Midbrain (tissue), 1 donor: Measurements from ENCODE around the gene ATP9A.
"Not testable (repeated sequence)": the region's sequence is repeated elsewhere in the genome, so short reads cannot be mapped to it uniquely, and the experiment has no call there.

Source experiments
- DNase-seq: peaks from one replicate; lab custom pipeline; 2025; lab: John Stamatoyannopoulos, UW

Gene ATP9A

DNA sequence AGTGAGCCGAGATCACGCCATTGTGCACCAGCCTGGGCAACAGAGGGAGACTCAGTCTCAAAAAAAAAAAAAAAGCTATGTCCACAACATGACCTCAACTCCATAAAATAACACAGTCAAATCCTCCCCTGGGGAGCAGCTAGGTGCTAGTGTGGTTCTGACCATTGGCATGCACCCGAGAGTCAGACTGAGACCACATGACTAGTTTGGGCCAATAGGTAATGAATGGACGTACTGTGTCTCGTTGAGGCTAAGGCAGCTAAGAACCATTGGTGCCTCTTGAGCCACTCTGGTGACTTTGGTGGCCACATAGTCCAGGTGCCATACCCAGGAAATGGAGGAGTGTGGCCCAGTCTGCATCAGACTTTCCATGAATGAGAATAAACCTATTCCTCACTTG is 40.3 kb downstream of the ATP9A start:
- no peak for DNase-seq

DNA sequence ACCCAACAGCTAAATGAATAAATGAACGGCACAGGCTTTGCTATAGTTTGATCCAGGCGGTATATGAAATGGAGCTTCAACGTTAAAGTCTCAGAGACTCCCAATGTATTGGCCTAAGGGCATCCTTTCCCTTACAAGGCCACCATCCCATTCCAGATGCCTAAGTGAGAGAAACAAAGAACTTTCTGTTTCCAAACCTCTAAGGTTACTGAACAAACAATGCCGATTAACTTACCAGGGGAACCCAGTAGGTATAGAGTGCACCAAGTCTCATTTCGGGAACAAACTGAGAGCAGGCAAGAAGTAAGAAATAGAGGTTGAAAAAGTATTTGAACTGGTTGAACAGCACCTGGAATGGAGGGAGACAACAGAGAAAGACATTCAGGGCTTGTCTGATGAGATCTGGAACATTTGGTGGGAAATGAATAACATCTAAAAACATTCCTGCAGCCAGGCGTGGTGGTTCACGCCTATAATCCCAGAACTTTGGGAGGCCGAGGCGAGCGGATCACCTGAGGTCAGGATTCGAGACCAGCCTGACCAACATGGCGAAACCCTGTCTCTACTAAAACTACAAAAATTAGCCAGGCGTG is 42.5 kb downstream of the ATP9A start:
- DNase-seq = no peak

DNA sequence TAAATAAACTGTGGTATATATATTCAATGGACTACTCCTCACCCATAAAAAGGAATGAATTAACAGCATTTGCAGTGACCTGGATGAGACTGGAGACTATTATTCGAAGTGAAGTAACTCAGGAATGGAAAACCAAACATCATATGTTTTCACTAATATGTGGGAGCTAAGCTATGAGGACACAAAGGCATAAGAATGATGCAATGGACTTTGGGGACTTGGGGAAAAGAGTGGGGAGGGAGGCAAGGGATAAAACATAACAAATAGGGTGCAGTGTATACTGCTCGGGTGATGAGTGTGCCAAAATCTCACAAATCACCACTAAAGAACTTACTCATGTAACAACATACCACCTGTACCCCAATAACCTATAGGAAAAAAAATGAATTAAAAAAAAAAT is 45.2 kb downstream of the ATP9A start:
- not testable (repeated sequence) for DNase-seq

DNA sequence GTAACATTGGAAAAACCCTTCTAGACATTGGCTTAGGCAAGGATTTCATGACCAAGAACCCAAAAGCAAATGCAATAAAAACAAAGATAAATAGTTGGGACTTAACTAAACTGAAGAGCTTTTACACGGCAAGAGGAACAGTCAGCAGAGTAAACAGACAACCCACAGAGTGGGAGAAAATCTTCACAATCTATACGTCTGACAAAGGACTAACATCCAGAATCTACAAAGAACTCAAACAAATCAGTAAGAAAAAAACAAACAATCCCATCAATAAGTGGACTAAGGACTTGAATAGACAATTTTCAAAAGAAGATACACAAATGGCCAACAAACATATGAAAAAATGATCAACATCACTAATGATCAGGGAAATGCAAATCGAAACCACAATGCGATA is 45.9 kb downstream of the ATP9A start:
- not testable (repeated sequence) for DNase-seq

DNA sequence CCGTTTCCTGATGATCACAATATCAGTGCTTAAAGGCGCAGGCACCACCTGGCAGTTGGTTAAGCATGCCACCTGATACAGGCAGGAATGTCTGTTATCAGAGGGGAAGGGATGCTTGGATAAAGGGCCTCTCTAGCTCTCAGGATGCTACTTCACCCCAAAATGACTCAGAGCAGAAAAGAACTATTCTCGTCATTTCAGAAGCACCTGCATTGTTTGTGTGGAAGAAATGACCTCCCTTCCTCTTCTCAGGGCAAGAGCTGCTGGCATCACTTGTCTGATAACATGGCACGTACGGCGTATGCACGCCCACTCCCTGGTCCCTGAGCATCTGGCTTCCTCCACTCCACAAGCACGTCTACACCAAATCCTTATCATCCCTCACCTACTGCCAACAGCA is 47.3 kb downstream of the ATP9A start:
- no peak for DNase-seq

DNA sequence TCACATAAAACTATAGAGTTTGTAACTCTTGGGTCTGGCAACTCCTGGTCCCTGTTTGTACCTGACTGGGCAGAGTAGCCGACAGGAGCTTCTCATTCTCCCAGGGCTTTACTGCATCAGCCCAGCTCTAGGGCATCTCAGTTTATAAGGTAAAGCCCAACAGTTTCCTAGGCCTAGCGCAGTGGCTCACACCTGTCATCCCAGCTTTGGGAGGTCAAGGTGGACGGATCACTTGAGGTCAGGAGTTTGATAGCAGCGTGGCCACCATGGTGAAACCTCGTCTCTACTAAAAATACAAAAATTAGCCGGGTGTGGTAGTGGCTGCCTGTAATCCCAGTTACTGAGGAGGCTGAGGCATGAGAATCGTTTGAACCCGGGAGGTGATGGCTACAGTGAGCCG is 47.8 kb downstream of the ATP9A start:
- no peak for DNase-seq

DNA sequence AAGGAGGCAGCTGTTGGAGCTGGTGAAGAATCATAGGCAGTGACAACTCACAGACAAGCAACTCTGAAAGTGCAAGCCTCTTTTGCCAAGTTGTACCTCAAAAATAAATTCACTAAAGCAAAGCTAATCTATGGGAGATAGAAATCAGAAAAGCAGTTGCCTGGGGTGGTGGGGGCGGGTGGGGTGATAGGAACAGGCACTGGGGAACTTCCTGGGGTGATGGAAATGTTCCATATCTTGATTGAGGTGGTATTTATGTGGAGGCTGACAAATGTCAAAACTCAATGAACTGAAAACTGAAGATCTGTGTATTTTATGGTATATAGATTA is 52.4 kb downstream of the ATP9A start:
- no peak for DNase-seq

DNA sequence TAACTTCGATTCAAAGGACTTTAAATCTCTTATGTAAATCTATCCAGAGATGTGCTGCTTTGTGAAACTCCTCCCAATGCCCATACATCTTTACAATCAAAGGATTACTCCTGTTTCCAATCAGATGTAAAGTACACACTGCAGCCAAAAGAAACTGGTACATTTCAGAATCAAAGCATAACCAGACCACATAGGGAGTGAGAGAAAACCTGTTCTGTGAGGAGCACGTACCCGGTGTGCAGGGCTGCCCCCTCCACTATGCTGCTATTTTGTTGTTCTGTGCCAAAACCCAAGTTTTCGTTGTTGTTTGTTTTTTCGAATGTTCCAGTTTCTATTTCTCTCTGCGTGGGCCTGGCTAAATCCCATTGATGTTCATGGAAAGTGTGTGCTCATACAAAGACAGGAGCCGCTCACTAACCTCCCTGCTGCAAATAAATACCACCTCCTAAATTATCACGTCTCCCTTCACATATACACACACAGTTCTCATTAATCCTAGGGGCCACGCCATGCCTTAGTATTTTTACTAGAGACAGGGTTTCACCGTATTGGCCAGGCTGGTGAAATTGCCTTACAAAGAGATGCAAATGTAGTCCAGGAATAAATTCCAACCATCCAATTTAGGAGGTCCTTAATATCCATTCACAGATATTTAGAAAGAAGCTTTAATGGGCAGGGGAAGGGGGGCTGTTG is 52.9 kb downstream of the ATP9A start:
- no peak for DNase-seq

DNA sequence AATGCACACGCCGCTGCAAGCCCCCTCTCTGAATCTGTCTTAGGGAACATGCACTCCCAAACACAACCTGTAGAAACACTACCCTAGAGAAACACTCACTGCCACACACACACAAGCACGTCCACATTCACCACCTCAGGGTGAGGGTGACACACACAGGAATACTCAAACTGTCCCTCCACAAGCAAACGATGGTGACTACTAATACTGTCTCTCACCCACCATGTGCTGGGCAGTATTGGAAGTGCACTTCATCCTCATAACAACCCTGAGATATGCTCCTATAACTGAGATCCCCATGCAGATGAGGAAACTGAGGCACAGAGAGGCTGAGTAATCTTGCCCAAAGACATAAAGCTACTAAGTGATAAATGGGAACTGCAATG is 55.0 kb downstream of the ATP9A start:
- no peak for DNase-seq

DNA sequence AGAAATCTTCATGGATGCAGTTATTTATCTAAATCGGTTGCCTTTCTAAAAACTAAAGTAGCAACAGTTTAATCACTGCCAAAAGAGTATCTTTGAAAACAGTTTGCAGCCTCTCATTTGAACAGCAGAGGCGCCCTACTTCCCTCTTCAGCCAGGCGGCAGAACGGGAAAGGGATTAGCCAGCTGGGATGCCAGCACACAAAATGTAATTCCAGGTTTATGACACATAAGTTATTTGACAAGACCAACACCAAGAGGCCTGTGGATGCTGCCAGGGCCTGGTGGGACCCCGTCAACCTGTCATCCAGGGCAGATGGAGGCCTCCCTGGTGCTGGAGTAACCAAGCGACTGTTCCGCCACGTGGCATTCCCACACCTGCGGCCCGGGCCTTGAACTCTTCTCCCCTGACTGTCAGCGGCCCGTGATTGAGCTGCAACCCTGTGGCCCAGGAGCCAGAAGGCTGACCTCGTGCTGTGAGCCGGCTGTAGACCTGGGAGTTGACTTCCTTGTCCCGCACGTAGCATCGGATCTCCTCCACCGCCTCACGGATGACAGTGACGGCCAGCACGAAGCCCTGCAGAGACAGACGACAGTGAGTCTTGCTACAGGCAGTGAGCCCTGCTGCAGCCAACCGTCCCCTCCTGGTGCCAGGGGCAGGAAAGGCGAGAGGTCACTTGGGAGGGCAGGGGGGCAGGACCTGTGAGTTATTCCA is 55.5 kb downstream of the ATP9A start:
- DNase-seq = peak; percentile 36

DNA sequence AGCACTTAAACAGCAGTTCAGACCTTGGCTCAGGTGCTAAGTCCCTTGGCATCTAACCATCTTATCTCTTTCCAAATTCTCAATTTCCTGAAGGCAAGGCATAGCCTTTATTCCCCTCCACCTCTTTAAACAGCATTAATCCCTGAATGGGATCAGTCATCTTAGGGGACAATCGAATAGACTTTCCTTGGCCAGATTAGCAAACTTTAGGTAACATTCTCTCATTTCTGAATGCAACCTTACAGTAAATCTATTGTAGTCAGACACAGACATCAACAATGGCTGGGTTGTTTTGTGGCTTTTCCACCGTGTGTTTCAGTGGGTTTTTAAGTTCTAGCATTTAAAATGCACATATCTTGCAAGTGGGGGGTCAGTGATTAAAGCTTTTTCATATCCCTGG is 56.8 kb downstream of the ATP9A start:
- no peak for DNase-seq

DNA sequence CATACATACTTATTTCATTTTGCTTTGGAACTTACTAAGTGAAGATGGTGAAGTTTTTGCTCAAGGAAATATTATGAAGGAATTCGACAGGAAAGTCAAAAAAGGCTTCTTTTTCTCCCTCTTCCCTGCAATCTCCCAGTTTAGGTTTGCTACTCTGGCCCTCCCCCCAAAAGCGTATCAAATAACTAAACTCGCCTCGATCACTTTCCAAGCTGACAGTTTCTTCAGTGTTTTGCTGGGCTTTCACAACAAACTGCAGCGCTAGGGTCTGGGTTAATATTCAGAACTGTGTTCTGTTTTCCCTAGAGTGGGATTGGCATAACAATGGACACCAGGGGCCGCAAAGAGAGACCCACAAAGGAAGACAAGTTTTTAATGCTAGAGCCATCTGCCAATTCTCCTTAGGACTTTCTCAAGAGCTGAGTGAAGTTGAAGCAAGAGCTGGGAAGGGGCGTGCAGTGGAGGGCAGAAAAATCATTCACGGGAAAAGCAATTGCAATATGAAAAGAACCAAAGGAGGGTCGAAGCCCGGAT is 57.8 kb downstream of the ATP9A start:
- no peak for DNase-seq

DNA sequence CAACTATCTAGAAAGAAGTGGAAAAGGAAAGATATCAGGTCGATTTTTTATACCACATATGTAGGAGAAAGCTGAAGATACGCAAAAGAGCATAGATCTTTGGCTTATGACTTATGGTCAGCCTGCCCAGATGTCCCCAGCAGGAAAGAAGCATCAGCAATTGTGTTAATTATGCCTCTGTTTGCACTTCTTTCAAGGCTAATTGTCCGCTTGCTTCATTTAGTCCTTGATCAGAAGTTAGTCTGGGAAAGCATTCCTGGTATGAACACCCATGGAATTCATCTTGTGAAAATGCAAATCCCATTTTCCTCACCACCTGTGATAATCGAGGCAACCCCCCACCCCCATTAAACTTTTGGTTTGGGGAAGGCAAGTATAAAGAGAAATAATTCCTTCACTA is 62.8 kb downstream of the ATP9A start:
- DNase-seq = no peak

DNA sequence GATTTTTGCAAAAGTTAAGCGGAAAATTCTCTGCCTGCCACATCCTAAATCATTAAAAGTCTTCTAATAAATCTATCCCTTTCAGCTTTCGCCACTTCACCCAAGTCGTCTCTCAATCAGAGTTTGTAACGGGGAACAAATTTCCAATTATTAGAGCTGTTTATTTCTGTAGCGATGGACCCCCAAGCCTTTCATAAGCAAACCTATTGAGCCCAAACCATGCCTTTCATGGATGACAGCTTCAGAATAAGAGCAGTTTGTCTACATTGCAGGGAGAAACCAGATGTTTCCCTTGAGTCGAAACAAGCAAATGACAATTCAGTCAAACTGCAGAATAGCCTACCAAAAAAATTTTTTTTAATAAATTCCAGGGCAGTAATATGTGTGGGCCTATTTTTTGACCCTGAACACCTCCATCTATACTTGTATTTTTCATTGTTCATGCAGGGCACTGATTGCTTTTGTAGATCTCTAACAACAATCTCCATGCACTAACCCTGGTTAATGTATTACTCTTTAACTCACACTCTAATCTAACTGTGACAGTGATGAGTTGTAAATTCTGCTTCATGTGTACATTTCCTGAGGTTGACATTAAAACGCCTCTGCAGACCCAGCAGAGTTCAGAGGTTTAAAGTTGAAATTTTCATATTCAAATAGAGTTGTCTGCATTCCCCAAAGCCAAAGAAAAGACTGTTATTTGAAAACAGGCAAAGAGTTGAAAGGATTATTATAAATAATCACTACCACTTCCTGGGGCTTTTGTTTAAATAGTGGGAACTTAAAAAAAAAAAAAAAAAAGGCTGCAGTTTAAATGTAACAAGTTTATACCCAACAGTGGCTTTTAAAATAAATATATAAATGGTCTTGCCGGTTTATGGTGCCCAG is 64.5 kb downstream of the ATP9A start:
- DNase-seq = no peak

DNA sequence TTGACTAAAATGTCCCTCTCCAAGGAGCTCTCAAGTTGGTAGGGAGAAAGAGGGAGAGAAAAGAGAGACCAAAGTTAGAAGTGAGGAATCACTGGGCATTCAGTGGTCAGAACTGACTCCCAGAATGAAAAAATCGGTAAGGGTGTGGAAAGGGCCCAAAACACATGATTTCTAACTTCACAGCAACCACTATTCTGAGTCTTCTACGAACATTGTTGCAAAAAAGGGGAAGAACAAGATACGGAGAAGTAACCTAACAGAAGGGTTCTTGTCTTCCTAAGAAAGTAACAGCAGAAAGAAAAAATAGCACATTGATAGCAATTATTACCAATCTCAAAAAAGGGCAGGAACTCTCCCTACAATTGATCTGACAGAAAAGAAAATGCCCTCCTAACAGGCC is 65.6 kb downstream of the ATP9A start:
- DNase-seq = no peak

DNA sequence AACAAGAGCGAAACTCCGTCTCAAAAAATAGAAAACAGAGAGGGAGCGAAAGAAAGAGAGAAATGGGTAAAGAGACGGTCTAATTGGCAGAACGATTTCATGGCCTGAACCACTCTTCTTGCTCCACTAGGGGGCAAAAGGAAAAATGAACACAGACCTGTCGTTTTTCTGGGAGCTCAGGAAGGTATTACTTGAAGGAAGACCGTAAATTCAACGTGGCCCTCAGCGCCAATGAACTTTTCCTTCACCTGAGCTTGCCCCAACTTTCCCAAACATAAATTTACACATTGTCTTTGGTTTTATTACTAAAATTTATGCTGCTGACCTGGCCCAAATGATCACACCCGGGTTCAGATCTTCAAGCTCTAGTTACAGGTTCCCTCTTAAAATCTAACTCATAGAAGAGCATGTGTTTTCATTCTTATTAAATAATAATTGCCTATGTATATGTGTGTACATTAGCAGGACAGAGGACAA is 67.3 kb downstream of the ATP9A start:
- DNase-seq = peak; percentile 12

DNA sequence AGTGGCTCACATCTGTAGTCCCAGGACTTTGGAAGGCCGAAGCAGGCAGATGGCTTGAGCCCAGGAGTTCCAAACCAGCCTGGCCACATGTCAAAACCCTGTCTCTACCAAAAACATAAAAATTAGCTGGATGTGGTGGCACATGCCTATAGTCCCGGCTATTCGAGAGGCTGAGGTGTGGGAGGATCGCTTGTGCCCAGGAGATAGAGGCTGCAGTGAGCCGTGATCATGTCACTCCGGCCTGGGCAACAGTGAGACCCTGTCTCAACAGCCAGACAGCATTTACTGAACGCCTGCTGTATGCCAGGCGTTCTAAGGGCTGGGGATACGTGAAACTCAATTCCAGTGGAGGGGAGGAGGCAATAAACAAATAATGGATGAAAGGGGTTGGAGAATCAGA is 69.9 kb downstream of the ATP9A start:
- no peak for DNase-seq

DNA sequence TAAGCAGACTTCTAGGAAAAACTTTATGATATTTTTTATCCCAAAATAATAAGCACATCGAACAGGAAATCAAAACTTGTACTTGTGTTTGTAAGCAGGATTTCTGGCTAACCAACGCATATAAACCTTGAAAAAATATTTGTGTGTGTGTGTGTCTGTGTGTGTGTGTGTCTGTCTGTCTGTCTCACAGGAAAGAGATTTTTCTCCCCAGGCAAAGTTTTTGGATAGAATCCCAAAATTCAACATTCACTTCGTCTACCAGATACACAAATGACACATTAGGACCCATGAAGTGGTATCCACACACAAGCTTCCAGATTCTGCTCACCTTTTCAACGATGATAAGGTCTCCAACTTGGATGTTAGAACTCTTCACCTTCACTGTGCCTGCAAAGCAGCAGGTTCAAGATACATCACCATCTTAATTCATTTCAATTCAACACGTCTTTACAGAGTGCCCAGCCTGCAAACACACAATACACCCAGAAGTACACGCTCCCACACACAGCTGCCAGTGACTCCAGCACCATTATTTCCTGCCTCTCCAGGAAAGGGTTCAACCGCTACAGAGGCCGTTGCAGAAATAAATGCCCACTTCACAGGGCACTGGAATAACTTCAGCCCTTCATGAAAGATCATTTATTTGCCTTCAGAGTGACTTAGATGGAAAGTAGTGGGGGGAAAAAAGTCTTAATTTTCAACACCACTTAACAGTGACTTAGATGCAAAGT is 70.9 kb downstream of the ATP9A start:
- no peak for DNase-seq

DNA sequence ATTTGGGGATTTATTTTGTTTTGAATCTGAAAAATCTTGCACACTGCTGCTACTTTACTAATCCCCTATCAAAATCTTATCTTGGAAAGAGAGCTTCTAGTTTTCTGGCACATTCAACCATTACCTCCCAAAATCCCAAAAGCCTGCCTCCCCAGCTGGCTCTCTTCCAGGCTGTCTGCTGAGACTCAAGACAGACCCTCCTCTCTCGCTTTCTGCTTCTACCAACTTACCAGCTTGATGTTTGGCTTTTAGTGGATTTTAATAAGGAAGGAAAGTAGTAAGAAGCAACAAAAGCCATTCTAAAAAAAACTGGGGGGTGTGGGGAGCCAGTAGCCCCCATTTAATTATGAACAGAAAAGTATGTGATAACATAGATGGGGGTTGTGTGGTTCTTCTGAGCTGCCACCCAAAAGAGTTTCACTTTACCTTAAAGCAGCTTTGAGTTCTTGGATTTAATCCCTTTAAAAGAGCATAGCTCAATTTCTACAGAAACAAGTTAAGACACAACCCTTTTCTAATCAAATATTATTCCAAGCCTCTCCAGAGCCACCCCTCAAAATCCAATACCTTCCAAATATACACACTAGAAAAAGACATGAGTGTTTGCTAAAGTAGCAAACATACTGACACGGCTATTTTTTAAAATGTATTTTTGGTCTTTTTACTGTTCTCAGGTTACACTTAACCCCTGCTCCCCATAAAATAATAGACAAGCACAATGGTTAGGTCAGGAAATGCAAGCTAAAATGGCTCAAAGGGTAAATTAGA is 71.7 kb downstream of the ATP9A start:
- no peak for DNase-seq

DNA sequence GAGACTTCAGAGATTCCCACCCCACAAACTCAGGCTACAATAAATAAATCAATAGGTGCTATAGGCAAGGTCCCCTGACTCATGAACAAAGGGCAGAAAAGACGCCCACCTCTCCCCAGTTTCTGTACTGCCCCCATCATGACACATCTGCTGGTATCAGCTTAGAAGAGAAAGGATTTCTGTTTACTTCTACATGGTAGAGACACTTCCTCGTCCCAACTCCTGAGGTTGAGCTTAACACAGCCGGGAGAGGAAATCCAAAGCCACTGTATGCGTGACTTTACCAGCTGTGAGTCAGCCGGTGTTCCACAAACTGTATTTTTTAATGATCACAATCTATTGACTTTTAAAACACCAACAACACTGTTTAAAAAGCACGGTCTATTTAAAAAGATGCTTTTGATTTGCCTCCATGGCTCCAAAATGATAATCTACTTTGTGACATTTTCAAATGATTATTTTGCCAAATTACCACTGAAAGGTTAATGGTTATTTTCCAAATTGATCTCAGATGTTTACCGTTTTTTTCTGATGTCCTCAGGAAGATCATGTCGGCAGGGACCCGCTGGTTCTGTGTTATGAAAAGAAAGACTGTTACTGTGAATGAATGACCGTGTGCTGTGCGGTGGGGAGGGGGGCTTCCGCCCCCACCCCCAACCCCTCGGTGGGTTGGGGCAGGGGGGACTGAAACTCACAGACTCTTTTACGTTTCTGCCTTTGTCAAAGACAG is 72.5 kb downstream of the ATP9A start:
- no peak for DNase-seq
